SK-N-MC (cell line): ENCODE data around the gene KLHL6.

Experiments
- EZH2 ChIP-seq: fragments of 200-600 bp; sonication (generic); IDR thresholded peaks from one replicate; pipeline ENCODE4 v1.6.1; 2017; ENCODE audit warnings: antibody characterized with exemption
- FOXP2 ChIP-seq: optimal IDR thresholded peaks from 2 replicates; pipeline ENCODE3; 2011; ENCODE audit warnings: mild to moderate bottlenecking, moderate library complexity; ENCODE audit not compliant: insufficient read depth; ENCODE audit errors: extremely low read length, control extremely low read depth
- POLR2AphosphoS5 ChIP-seq: IDR thresholded peaks from 2 replicates; pipeline ENCODE4 v1.6.1; 2012; ENCODE audit warnings: mild to moderate bottlenecking, low read depth, low read length, borderline replicate concordance

- TF ChIP-seq EZH2, result no peak
- no peak for TF ChIP-seq POLR2AphosphoS5
- no peak for TF ChIP-seq FOXP2
Observed at GRCh38 chr3:183556722-183557121, 1.2 kb upstream of the KLHL6 start.
